ENCODE data around the gene LSMEM2. TPM values are rescaled to one million over a fixed set of nuclear protein-coding genes. Genes with fewer than 3 reads are reported as not detected.

LSMEM2 gene
- total and polyA plus RNA-seq, 12 donors = 1.9 to 45.2 (median 31.7) TPM

DNA sequence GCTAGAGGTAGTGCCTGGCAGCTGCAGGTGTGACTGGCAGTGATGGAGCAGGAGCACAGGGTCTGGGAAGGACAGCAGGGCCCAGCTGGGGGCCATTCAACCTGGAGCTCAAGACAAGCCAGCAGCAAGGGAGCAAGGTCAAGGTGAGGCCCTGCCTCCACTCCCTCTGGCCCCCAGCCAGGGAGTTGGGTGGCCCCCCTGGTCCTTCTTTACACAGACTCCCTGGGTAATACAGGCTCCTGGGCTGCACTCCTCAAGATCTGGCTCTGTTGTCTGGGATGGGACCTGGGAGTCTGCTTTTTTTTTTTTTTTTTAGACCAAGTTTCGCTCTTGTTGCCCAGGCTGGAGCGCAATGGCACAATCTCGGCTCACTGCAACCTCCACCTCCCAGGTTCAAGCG is 28.4 kb upstream of the LSMEM2 start:
- Histone ChIP-seq H3K4me3 (no peak overlapping the region), H3K4me1 (peaks cover 59 to 100% (median 98%) of the 10 kb centered on the region in 9 donors), H3K27me3 (no peaks in the 10 kb centered on the region), H3K36me3 (peaks cover 0 to 89% (median 16%) of the 10 kb centered on the region in 9 donors), H3K27ac (peak overlapping the region in 9 of 10 donors; percentile 28 to 100 (median 94)), H3K9me3 (no peaks in the 10 kb centered on the region)
- TF ChIP-seq CTCF (IDR thresholded peaks at IDR 0.05) = no peak
- no peak for DNase-seq
- ATAC-seq = no peak
- intact Hi-C loops (cut with DNase I) = no loop called here
- 86 to 88% methylated on average over 4 of the region's 4 CpGs for WGBS, 2 donors

- no peak for TF ChIP-seq CTCF (IDR thresholded peaks at IDR 0.05)
- Histone ChIP-seq H3K27ac (peak overlapping the region in 9 of 10 donors; percentile 53 to 100 (median 93)), H3K4me3 (no peak overlapping the region), H3K4me1 (peaks cover 55 to 100% (median 98%) of the 10 kb centered on the region in 9 donors), H3K27me3 (no peaks in the 10 kb centered on the region), H3K36me3 (peaks cover 0 to 94% (median 23%) of the 10 kb centered on the region in 9 donors), H3K9me3 (no peaks in the 10 kb centered on the region)
- DNase-seq (no peak), ATAC-seq (peak in 1 of 8 donors; percentile 18)
- intact Hi-C loops (cut with DNase I) = no loop called here
- WGBS, 2 donors = 72 to 83% methylated on average over 8 of the region's 8 CpGs
Measured at GRCh38 chr3:50251220-50251619, 27.7 kb upstream of the LSMEM2 start.

DNA sequence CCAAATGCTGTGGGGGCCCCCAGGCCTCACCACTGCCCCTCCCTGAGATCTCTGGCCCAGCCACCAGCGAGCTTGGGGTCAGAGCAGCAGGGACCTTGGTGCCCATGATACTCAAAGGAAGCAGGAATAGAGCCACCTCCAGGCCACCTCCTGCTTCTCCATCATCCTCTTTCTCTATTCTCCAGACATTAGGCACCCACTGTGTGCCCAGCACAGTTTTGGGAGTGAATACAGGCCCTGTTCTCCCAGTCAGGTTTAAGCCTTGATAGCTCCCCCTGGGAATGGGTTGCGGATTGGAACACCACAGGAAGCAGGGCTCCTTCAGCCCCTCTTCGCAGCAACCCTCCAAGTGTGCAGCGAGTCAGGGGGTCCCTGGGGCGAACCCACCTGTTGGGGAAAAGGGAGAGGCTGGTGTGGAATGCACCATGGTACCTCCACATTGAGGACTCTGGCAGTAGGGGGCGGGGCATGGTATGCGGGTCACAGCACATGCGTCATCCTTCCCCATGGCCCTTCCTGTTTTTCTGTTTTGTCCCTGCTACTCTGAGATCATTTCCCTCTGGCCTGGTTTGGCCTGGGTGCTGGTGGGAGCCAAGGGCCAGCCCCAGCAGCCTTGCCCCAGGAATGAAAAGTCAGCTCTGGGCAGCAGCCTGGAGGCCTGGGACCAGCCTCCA is 24.2 kb upstream of the LSMEM2 start:
- no peak for TF ChIP-seq CTCF (IDR thresholded peaks at IDR 0.05)
- H3K4me3 ChIP-seq = peak overlapping the region in 1 of 10 donors; percentile 6

DNA sequence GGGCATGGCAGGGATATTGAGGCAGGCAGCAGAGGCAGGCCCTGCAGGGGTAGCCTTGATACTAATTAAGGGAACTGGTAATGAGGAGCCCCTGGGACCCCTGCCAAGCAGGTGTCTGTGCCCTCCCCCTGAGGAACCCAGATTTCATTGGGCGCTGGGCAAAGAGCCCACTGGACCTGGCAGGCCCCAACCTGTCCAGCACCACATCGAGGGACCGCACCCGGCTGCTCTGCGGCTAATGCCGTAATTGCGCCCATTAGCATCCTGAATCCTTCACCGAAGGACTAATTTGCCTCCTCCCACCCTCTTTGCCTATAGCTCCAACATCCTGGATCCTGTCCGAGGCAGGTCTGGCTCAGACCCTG is 23.7 kb upstream of the LSMEM2 start:
- no peak for ATAC-seq
- Histone ChIP-seq H3K36me3 (peaks cover 6 to 96% (median 42%) of the 10 kb centered on the region in 9 donors), H3K27ac (peak overlapping the region; percentile 73 to 100 (median 93)), H3K4me3 (peak overlapping the region in 1 of 10 donors; percentile 6), H3K9me3 (peaks cover 0 to 7% (median 0%) of the 10 kb centered on the region in 11 donors), H3K4me1 (peaks cover 39 to 96% (median 75%) of the 10 kb centered on the region in 9 donors), H3K27me3 (no peaks in the 10 kb centered on the region)
- TF ChIP-seq CTCF (IDR thresholded peaks at IDR 0.05) = no peak
- DNase-seq = no peak
- 72 to 75% methylated on average over 9 of the region's 9 CpGs for WGBS, 2 donors
- intact Hi-C loops (cut with DNase I) = loop anchor here in 1 of 10 donors (5.0 kb wide), 1 partner anchor 67 kb away; the partner anchor contains the start of gene HYAL2

More for the DNA sequence above, 24.2 kb upstream of the LSMEM2 start:
- ATAC-seq (peak; percentile 36 to 82 (median 72)), DNase-seq (peak; percentile 69 to 88)
- no peaks in the 10 kb centered on the region for H3K27me3 ChIP-seq
- H3K27ac ChIP-seq = peak overlapping the region; percentile 73 to 100 (median 93)
- WGBS, 2 donors = 58 to 70% methylated on average over 8 of the region's 8 CpGs
- peaks cover 6 to 100% (median 42%) of the 10 kb centered on the region in 9 donors for H3K36me3 ChIP-seq
- H3K9me3 ChIP-seq = peaks cover 0 to 7% (median 0%) of the 10 kb centered on the region in 11 donors
- intact Hi-C loops (cut with DNase I) = loop anchor here in 1 of 10 donors (5.0 kb wide), 1 partner anchor 68 kb away; the partner anchor contains the start of gene HYAL2
- H3K4me1 ChIP-seq = peaks cover 42 to 98% (median 76%) of the 10 kb centered on the region in 9 donors

Measured in heart right ventricle (tissue), 16 donors.